ENCODE data around the gene RPS6KC1. TPM values are rescaled to one million over a fixed set of nuclear protein-coding genes. Genes with fewer than 3 reads are reported as not detected.

The RPS6KC1 gene
- total RNA-seq, 2 experiments from 2014 or later, result 6.2 to 7.0 TPM

GRCh38 chr1:213162862-213163261 is 111.8 kb downstream of the RPS6KC1 start:
- ATAC-seq (ENCODE audit: poor library complexity), result no peak
- Mint-ChIP-seq H3K9me3 (no peaks in the 10 kb centered on the region), H3K4me1 (ENCODE audit: low read depth) (no peaks in the 10 kb centered on the region), H3K27ac (no peak overlapping the region), H3K27me3 (no peaks in the 10 kb centered on the region), H3K4me3 (no peak overlapping the region), H3K36me3 (ENCODE audit: low read depth) (peaks cover 50% of the 10 kb centered on the region)
- H3K4me3 ChIP-seq (ENCODE audit: low read length), result no peak overlapping the region
- intact Hi-C loops (cut with DNase I, micrococcal nuclease), result no loop called here
- CTCF ChIA-PET, result no interaction called here
- DNase-seq, result no peak
- H3K27ac ChIP-seq (ENCODE audit: low read depth in 1 of 2, low read length in 2 of 2), result no peak overlapping the region
- no peak for TF ChIP-seq CTCF (IDR thresholded peaks at IDR 0.05)
- POLR2A ChIA-PET, result no interaction called here
- H3K4me1 ChIP-seq (ENCODE audit: insufficient read depth, low read length), result no peaks in the 10 kb centered on the region
- H3K36me3 ChIP-seq (ENCODE audit: insufficient read depth, low read length), result no peaks in the 10 kb centered on the region
- no peaks in the 10 kb centered on the region for H3K9me3 ChIP-seq (ENCODE audit: control insufficient read depth in 1 of 2, insufficient read depth in 1 of 2, low read length in 2 of 2)
- H3K27me3 ChIP-seq (ENCODE audit: control insufficient read depth in 1 of 2, insufficient read depth in 2 of 2, low read length in 2 of 2), result no peaks in the 10 kb centered on the region

GRCh38 chr1:213163278-213163711 is 112.3 kb downstream of the RPS6KC1 start:
- Histone ChIP-seq H3K4me3 (ENCODE audit: low read length) (no peak overlapping the region), H3K9me3 (ENCODE audit: control insufficient read depth in 1 of 2, insufficient read depth in 1 of 2, low read length in 2 of 2) (no peaks in the 10 kb centered on the region), H3K4me1 (ENCODE audit: insufficient read depth, low read length) (no peaks in the 10 kb centered on the region), H3K27me3 (ENCODE audit: control insufficient read depth in 1 of 2, insufficient read depth in 2 of 2, low read length in 2 of 2) (no peaks in the 10 kb centered on the region), H3K27ac (ENCODE audit: low read depth in 1 of 2, low read length in 2 of 2) (no peak overlapping the region), H3K36me3 (ENCODE audit: insufficient read depth, low read length) (no peaks in the 10 kb centered on the region)
- no peak overlapping the region for H3K4me3 Mint-ChIP-seq
- ChIA-PET CTCF (no interaction called here), POLR2A (no interaction called here)
- no peaks in the 10 kb centered on the region for H3K27me3 Mint-ChIP-seq
- H3K27ac Mint-ChIP-seq, result no peak overlapping the region
- DNase-seq (no peak), ATAC-seq (ENCODE audit: poor library complexity) (no peak)
- no peak for TF ChIP-seq CTCF (IDR thresholded peaks at IDR 0.05)
- intact Hi-C loops (cut with DNase I, micrococcal nuclease), result no loop called here
- H3K36me3 Mint-ChIP-seq (ENCODE audit: low read depth), result peaks cover 46% of the 10 kb centered on the region
- H3K9me3 Mint-ChIP-seq, result no peaks in the 10 kb centered on the region
- no peaks in the 10 kb centered on the region for H3K4me1 Mint-ChIP-seq (ENCODE audit: low read depth)

- Histone ChIP-seq H3K27me3 (ENCODE audit: control insufficient read depth in 1 of 2, insufficient read depth in 2 of 2, low read length in 2 of 2) (no peaks in the 10 kb centered on the region), H3K9me3 (ENCODE audit: control insufficient read depth in 1 of 2, insufficient read depth in 1 of 2, low read length in 2 of 2) (no peaks in the 10 kb centered on the region), H3K4me3 (ENCODE audit: low read length) (no peak overlapping the region), H3K4me1 (ENCODE audit: insufficient read depth, low read length) (no peaks in the 10 kb centered on the region), H3K27ac (ENCODE audit: low read depth in 1 of 2, low read length in 2 of 2) (no peak overlapping the region), H3K36me3 (ENCODE audit: insufficient read depth, low read length) (no peaks in the 10 kb centered on the region)
- Mint-ChIP-seq H3K27me3 (no peaks in the 10 kb centered on the region), H3K36me3 (ENCODE audit: low read depth) (peaks cover 36% of the 10 kb centered on the region), H3K4me3 (no peak overlapping the region), H3K27ac (no peak overlapping the region), H3K9me3 (no peaks in the 10 kb centered on the region), H3K4me1 (ENCODE audit: low read depth) (no peaks in the 10 kb centered on the region)
- ATAC-seq (ENCODE audit: poor library complexity) (no peak), DNase-seq (no peak)
- no peak for TF ChIP-seq CTCF (IDR thresholded peaks at IDR 0.05)
- CTCF ChIA-PET, result no interaction called here
- intact Hi-C loops (cut with DNase I, micrococcal nuclease), result no loop called here
- POLR2A ChIA-PET, result interaction anchor here (0.6 kb wide), 1 partner anchor 357 kb away, joined by 3 read pairs; no protein-coding TSS in a partner anchor
Observed at GRCh38 chr1:213164561-213164960, 113.5 kb downstream of the RPS6KC1 start.

All from CD4-positive, alpha-beta T cell (primary cell).